Brain microvascular endothelial cell (primary cell): ENCODE results near the gene ERCC2.

Experiments used
- DNase-seq: peaks from one replicate; pipeline ENCODE4 v3.0.0-alpha.2; 2020
- H3K27ac ChIP-seq: fragments of 250-450 bp; sonication (Bioruptor Pico); 2 replicates; pipeline ENCODE4 v1.5.1; 2020; ENCODE audit warnings: mild to moderate bottlenecking, moderate library complexity
- H3K27me3 ChIP-seq: fragments of 250-450 bp; sonication (Bioruptor Pico); replicated peaks from 2 replicates; pipeline ENCODE4 v1.5.1; 2020; ENCODE audit warnings: mild to moderate bottlenecking
- H3K36me3 ChIP-seq: fragments of 250-450 bp; sonication (Bioruptor Pico); replicated peaks from 2 replicates; pipeline ENCODE4 v1.5.1; 2020; ENCODE audit warnings: mild to moderate bottlenecking
- H3K4me3 ChIP-seq: 2 replicates; pipeline ENCODE4 v1.5.1; 2011; ENCODE audit warnings: low read depth, mild to moderate bottlenecking, control low read depth, low read length, moderate library complexity
- CTCF ChIP-seq: IDR thresholded peaks from 2 replicates; pipeline ENCODE4 v1.5.1; 2011; ENCODE audit warnings: low read depth, mild to moderate bottlenecking, moderate library complexity, low read length, control low read depth, inconsistent platforms; ENCODE audit errors: missing control alignments
- in situ Hi-C: cut with HindIII; loops from 2 replicates; pipeline ENCODE4 v1.10.0; 2017; ENCODE audit warnings: low sequenced_read_pairs, low pct_ligation_motif_present

The ERCC2 gene

GRCh38 chr19:45403272-45403671, 32.9 kb upstream of the ERCC2 start:
- Histone ChIP-seq H3K27me3 (no peaks in the 10 kb centered on the region), H3K36me3 (no peaks in the 10 kb centered on the region), H3K27ac (no peak overlapping the region), H3K4me3 (peak overlapping the region; percentile 5)
- TF ChIP-seq CTCF, result no peak
- DNase-seq, result no peak
- in situ Hi-C loops, result no loop called here

GRCh38 chr19:45402298-45403061, 32.1 kb upstream of the ERCC2 start:
- in situ Hi-C loops, result no loop called here
- H3K27me3 ChIP-seq, result no peaks in the 10 kb centered on the region
- peak overlapping the region; percentile 30 for H3K4me3 ChIP-seq
- H3K36me3 ChIP-seq, result no peaks in the 10 kb centered on the region
- peak; percentile 68 for TF ChIP-seq CTCF
- H3K27ac ChIP-seq, result no peak overlapping the region
- peak; percentile 14 for DNase-seq

- H3K36me3 ChIP-seq, result peaks cover 2% of the 10 kb centered on the region
- no peak overlapping the region for H3K4me3 ChIP-seq
- DNase-seq, result no peak
- in situ Hi-C loops, result no loop called here
- no peak overlapping the region for H3K27ac ChIP-seq
- H3K27me3 ChIP-seq, result no peaks in the 10 kb centered on the region
- no peak for TF ChIP-seq CTCF
Measured at GRCh38 chr19:45401815-45402214, 31.4 kb upstream of the ERCC2 start.

- no peak for DNase-seq
- H3K36me3 ChIP-seq, result peaks cover 12% of the 10 kb centered on the region
- no peak overlapping the region for H3K4me3 ChIP-seq
- no peak overlapping the region for H3K27ac ChIP-seq
- in situ Hi-C loops, result no loop called here
- no peak for TF ChIP-seq CTCF
- no peaks in the 10 kb centered on the region for H3K27me3 ChIP-seq
Measured at GRCh38 chr19:45400192-45400591, 29.8 kb upstream of the ERCC2 start.

GRCh38 chr19:45395821-45396617, 25.6 kb upstream of the ERCC2 start:
- DNase-seq, result no peak
- in situ Hi-C loops, result no loop called here
- Histone ChIP-seq H3K36me3 (peaks cover 23% of the 10 kb centered on the region), H3K4me3 (no peak overlapping the region), H3K27me3 (no peaks in the 10 kb centered on the region), H3K27ac (no peak overlapping the region)
- TF ChIP-seq CTCF, result peak; percentile 26
